Ovary (tissue), 3 donors: Measurements from ENCODE around the gene TULP1.

Source experiments
- CTCF ChIP-seq, 3 donors: fragments of 450-650 bp in 2 of 3; fragments of 200-600 bp in 1 of 3; IDR thresholded peaks; one replicate each; pipeline versions ENCODE4 v1.5.1 to v1.8.0; 2016 to 2022; ENCODE audit warnings: antibody characterized with exemption in 3 of 3, mild to moderate bottlenecking in 1 of 3
- EP300 ChIP-seq: sonication (generic); formaldehyde crosslinking; IDR thresholded peaks from one replicate; pipeline ENCODE4 v1.6.1; 2017; ENCODE audit warnings: antibody characterized with exemption
- POLR2A ChIP-seq: fragments of 450-650 bp; IDR thresholded peaks from one replicate; pipeline ENCODE4 v1.6.1; 2017; ENCODE audit warnings: antibody characterized with exemption, mild to moderate bottlenecking, moderate library complexity
- donor health status: DM: no; HTN: no; CAD: no.

GRCh38 chr6:35477028-35477427 lies 35.7 kb downstream of the TULP1 start:
- TF ChIP-seq EP300 = no peak
- TF ChIP-seq CTCF (IDR thresholded peaks at IDR 0.05) = no peak
- TF ChIP-seq POLR2A = no peak
